KMS-11 (cell line): Measurements from ENCODE around the gene ACER3.

Experiments used
- H2AFZ ChIP-seq: fragments of 200-600 bp; sonication (generic); 2 replicates; pipeline ENCODE4 v1.6.1; 2016; ENCODE audit warnings: antibody characterized with exemption, mixed run types, low read depth
- H3K27ac ChIP-seq: fragments of 200-600 bp; sonication (generic); 2 replicates; pipeline ENCODE4 v1.6.1; 2016; ENCODE audit warnings: mild to moderate bottlenecking, mixed run types
- H3K27me3 ChIP-seq: fragments of 200-600 bp; sonication (generic); 2 replicates; pipeline ENCODE4 v1.6.1; 2017; ENCODE audit warnings: mild to moderate bottlenecking, low read depth, mixed run types, moderate library complexity; ENCODE audit not compliant: insufficient read depth
- H3K36me3 ChIP-seq: fragments of 200-600 bp; sonication (generic); 2 replicates; pipeline ENCODE4 v1.6.1; 2017; ENCODE audit warnings: mild to moderate bottlenecking, mixed run types; ENCODE audit not compliant: insufficient read depth
- H3K4me1 ChIP-seq: fragments of 200-600 bp; sonication (generic); 2 replicates; pipeline ENCODE4 v1.6.1; 2016; ENCODE audit warnings: mild to moderate bottlenecking, low read depth, mixed run types; ENCODE audit not compliant: poor library complexity, severe bottlenecking
- H3K4me2 ChIP-seq: fragments of 200-600 bp; sonication (generic); 2 replicates; pipeline ENCODE4 v1.7.0; 2016; ENCODE audit warnings: mild to moderate bottlenecking, mixed run types
- H3K4me3 ChIP-seq: fragments of 200-600 bp; sonication (generic); IDR thresholded peaks from 2 replicates; pipeline ENCODE4 v1.6.1; 2017; ENCODE audit warnings: low read depth, low read length, mixed read lengths; ENCODE audit not compliant: insufficient read depth
- H3K79me2 ChIP-seq: fragments of 200-600 bp; sonication (generic); 2 replicates; pipeline ENCODE4 v1.6.1; 2016; ENCODE audit warnings: low read depth, mixed run types; ENCODE audit not compliant: insufficient read depth
- H3K9ac ChIP-seq: fragments of 200-600 bp; sonication (generic); 2 replicates; pipeline ENCODE4 v1.6.1; 2016; ENCODE audit warnings: mild to moderate bottlenecking, mixed run types
- H4K20me1 ChIP-seq: fragments of 200-600 bp; sonication (generic); 2 replicates; pipeline ENCODE4 v1.6.1; 2016; ENCODE audit warnings: mild to moderate bottlenecking, mixed run types; ENCODE audit not compliant: insufficient read depth
- CTCF ChIP-seq: fragments of 200-600 bp; sonication (generic); conservative IDR thresholded peaks from 2 replicates; pipeline ENCODE4 v1.6.1; 2017; ENCODE audit warnings: low read depth, mild to moderate bottlenecking, antibody characterized with exemption, low read length, moderate library complexity, mixed read lengths

The ACER3 gene

GRCh38 chr11:77054084-77054483 lies 193.4 kb downstream of the ACER3 start:
- Histone ChIP-seq H3K9ac (no peak overlapping the region), H3K27ac (no peak overlapping the region), H3K79me2 (no peaks in the 10 kb centered on the region), H2AFZ (no peak overlapping the region), H3K4me3 (no peak overlapping the region), H3K4me1 (no peaks in the 10 kb centered on the region), H3K36me3 (no peaks in the 10 kb centered on the region), H3K4me2 (no peak overlapping the region), H3K27me3 (no peaks in the 10 kb centered on the region), H4K20me1 (no peaks in the 10 kb centered on the region)
- TF ChIP-seq CTCF = no peak

- Histone ChIP-seq H3K36me3 (no peaks in the 10 kb centered on the region), H3K79me2 (no peaks in the 10 kb centered on the region), H3K27me3 (no peaks in the 10 kb centered on the region), H3K9ac (no peak overlapping the region), H3K4me1 (no peaks in the 10 kb centered on the region), H2AFZ (no peak overlapping the region), H4K20me1 (no peaks in the 10 kb centered on the region), H3K4me3 (no peak overlapping the region), H3K27ac (no peak overlapping the region), H3K4me2 (no peak overlapping the region)
- no peak for TF ChIP-seq CTCF
These were observed 194.4 kb downstream of the ACER3 start for GRCh38 chr11:77055101-77055561.

GRCh38 chr11:77055913-77056312 lies 195.2 kb downstream of the ACER3 start:
- H3K27ac ChIP-seq = no peak overlapping the region
- no peak for TF ChIP-seq CTCF

GRCh38 chr11:77056814-77057402 lies 196.2 kb downstream of the ACER3 start:
- Histone ChIP-seq H2AFZ (no peak overlapping the region), H3K36me3 (no peaks in the 10 kb centered on the region), H3K27ac (no peak overlapping the region), H3K4me3 (no peak overlapping the region), H3K79me2 (no peaks in the 10 kb centered on the region), H4K20me1 (no peaks in the 10 kb centered on the region), H3K27me3 (no peaks in the 10 kb centered on the region), H3K4me2 (no peak overlapping the region), H3K4me1 (no peaks in the 10 kb centered on the region), H3K9ac (no peak overlapping the region)
- TF ChIP-seq CTCF = no peak

More at GRCh38 chr11:77055913-77056312, 195.2 kb downstream of the ACER3 start:
- Histone ChIP-seq H4K20me1 (no peaks in the 10 kb centered on the region), H3K4me3 (no peak overlapping the region), H3K36me3 (no peaks in the 10 kb centered on the region), H3K4me1 (no peaks in the 10 kb centered on the region), H3K9ac (no peak overlapping the region), H2AFZ (no peak overlapping the region), H3K27me3 (no peaks in the 10 kb centered on the region), H3K4me2 (no peak overlapping the region), H3K79me2 (no peaks in the 10 kb centered on the region)
